ENCODE results near the gene RGS12.
"Not testable (repeated sequence)": the region's sequence is repeated elsewhere in the genome, so short reads cannot be mapped to it uniquely, and the experiment has no call there.

Gene RGS12

GRCh38 chr4:3299976-3300671 lies 7.3 kb downstream of the RGS12 start:
- peak; percentile 46 for DNase-seq
- Histone ChIP-seq H3K36me3 (no peaks in the 10 kb centered on the region), H3K9me3 (no peaks in the 10 kb centered on the region), H3K4me3 (ENCODE audit: low read depth, low read length) (no peak overlapping the region), H3K27me3 (no peaks in the 10 kb centered on the region), H3K4me1 (peaks cover 12% of the 10 kb centered on the region)
- TF ChIP-seq, protein P1, sequence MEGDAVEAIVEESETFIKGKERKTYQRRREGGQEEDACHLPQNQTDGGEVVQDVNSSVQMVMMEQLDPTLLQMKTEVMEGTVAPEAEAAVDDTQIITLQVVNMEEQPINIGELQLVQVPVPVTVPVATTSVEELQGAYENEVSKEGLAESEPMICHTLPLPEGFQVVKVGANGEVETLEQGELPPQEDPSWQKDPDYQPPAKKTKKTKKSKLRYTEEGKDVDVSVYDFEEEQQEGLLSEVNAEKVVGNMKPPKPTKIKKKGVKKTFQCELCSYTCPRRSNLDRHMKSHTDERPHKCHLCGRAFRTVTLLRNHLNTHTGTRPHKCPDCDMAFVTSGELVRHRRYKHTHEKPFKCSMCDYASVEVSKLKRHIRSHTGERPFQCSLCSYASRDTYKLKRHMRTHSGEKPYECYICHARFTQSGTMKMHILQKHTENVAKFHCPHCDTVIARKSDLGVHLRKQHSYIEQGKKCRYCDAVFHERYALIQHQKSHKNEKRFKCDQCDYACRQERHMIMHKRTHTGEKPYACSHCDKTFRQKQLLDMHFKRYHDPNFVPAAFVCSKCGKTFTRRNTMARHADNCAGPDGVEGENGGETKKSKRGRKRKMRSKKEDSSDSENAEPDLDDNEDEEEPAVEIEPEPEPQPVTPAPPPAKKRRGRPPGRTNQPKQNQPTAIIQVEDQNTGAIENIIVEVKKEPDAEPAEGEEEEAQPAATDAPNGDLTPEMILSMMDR (IDR thresholded peaks at IDR 0.05; ENCODE audit: low read depth, low read length): no peak

GRCh38 chr4:3300882-3301281 lies 8.1 kb downstream of the RGS12 start:
- H3K9me3 ChIP-seq, H3K27me3 ChIP-seq: not testable (repeated sequence)
- peaks cover 19% of the 10 kb centered on the region for H3K4me1 ChIP-seq

GRCh38 chr4:3301450-3302172 lies 8.8 kb downstream of the RGS12 start:
- Histone ChIP-seq H3K27me3 (no peaks in the 10 kb centered on the region), H3K36me3 (no peaks in the 10 kb centered on the region), H3K4me1 (peaks cover 20% of the 10 kb centered on the region), H3K9me3 (no peaks in the 10 kb centered on the region), H3K4me3 (ENCODE audit: low read depth, low read length) (no peak overlapping the region)
- no peak for DNase-seq
- TF ChIP-seq, protein P1 (IDR thresholded peaks at IDR 0.05; ENCODE audit: low read depth, low read length): no peak

More at GRCh38 chr4:3300882-3301281, 8.1 kb downstream of the RGS12 start:
- not testable (repeated sequence) for H3K4me3 ChIP-seq (ENCODE audit: low read depth, low read length); DNase-seq; H3K36me3 ChIP-seq

GRCh38 chr4:3302173-3302785 lies 9.5 kb downstream of the RGS12 start:
- H3K27me3 ChIP-seq: no peaks in the 10 kb centered on the region
- TF ChIP-seq, protein P1 (IDR thresholded peaks at IDR 0.05; ENCODE audit: low read depth, low read length): no peak
- H3K4me3 ChIP-seq (ENCODE audit: low read depth, low read length): no peak overlapping the region
- no peaks in the 10 kb centered on the region for H3K9me3 ChIP-seq
- no peaks in the 10 kb centered on the region for H3K36me3 ChIP-seq
- DNase-seq: peak; percentile 2
- H3K4me1 ChIP-seq: peaks cover 20% of the 10 kb centered on the region

- Histone ChIP-seq H3K4me1 (peaks cover 20% of the 10 kb centered on the region), H3K9me3 (no peaks in the 10 kb centered on the region), H3K36me3 (no peaks in the 10 kb centered on the region), H3K27me3 (no peaks in the 10 kb centered on the region), H3K4me3 (ENCODE audit: low read depth, low read length) (no peak overlapping the region)
- TF ChIP-seq, protein P1 (IDR thresholded peaks at IDR 0.05; ENCODE audit: low read depth, low read length): no peak
- DNase-seq: peak; percentile 4
Measured at GRCh38 chr4:3302786-3303564, 10.2 kb downstream of the RGS12 start.

DNA sequence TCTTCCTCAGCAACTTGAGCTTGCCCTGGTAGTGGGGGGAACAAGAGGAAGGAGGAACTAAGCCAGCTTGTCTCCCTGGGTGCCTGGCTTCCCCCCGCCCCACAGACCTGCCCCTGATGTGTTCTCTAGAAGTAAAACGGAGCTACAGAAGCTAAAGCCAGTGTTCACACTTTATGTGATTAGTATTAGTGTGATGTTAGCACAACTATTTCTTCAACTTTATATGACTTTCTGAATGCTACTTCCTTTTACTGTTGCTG lies 10.7 kb downstream of the RGS12 start:
- H3K4me1 ChIP-seq: peaks cover 20% of the 10 kb centered on the region
- H3K27me3 ChIP-seq: no peaks in the 10 kb centered on the region
- DNase-seq: no peak
- TF ChIP-seq, protein P1 (IDR thresholded peaks at IDR 0.05; ENCODE audit: low read depth, low read length): no peak
- no peak overlapping the region for H3K4me3 ChIP-seq (ENCODE audit: low read depth, low read length)
- no peaks in the 10 kb centered on the region for H3K9me3 ChIP-seq
- no peaks in the 10 kb centered on the region for H3K36me3 ChIP-seq

Data from BE2C (cell line).